Epithelial cell of alveolus of lung (primary cell): ENCODE measurements around the gene STRADA. TPM values are rescaled to one million over a fixed set of nuclear protein-coding genes. Genes with fewer than 3 reads are reported as not detected.

ENCODE experiments used
- total RNA-seq: library from RNA; depleted of rRNA; stranded (reverse); fragments of >200 nt; gene quantifications from 2 replicates; pipeline ENCODE4 v1.2.1, GENCODE V29; 2015

The STRADA gene
- 18.2 and 28.7 TPM in 2 replicates for total RNA-seq

GRCh38 chr17:63741408-63742173 lies at the start of gene STRADA:
Gene STRADA (minus strand): TSS chr17:63741799. CDS start chr17:63728369, 13,430 bp downstream.

GRCh38 chr17:63774141-63774968 lies 32.8 kb upstream of the STRADA start, which contains the start of gene DDX42:
Gene DDX42 (plus strand): TSS chr17:63774170. CDS start chr17:63787050, 12,880 bp downstream.

GRCh38 chr17:63773272-63774140 lies 31.9 kb upstream of the STRADA start, which contains the start of gene CCDC47:
Gene CCDC47 (minus strand): TSS chr17:63773597. CDS start chr17:63766175, 7,422 bp downstream.

GRCh38 chr17:63699638-63700527 lies 41.7 kb downstream of the STRADA start, which contains the start of gene LIMD2:
Gene LIMD2 (minus strand): TSS chr17:63700125. CDS start chr17:63699298, 827 bp downstream.

Other genes with a start within 250 kb of the STRADA start
- gene KCNH6, start 218.4 kb downstream of the STRADA start, total RNA-seq = not detected in 2 replicates
- 34.0 and 48.1 TPM in 2 replicates for gene DCAF7, start 191.3 kb downstream of the STRADA start, total RNA-seq
- 18.4 and 33.9 TPM in 2 replicates for gene TACO1, start 140.9 kb downstream of the STRADA start, total RNA-seq
- gene MAP3K3, start 119.4 kb downstream of the STRADA start, total RNA-seq = 16.4 and 17.1 TPM in 2 replicates
- 39.3 and 61.0 TPM in 2 replicates for gene LIMD2, start 41.7 kb downstream of the STRADA start, total RNA-seq
- 32.7 and 46.8 TPM in 2 replicates for gene CCDC47, start 31.8 kb upstream of the STRADA start, total RNA-seq
- 29.7 and 54.5 TPM in 2 replicates for gene DDX42, start 32.4 kb upstream of the STRADA start, total RNA-seq
- 52.6 and 65.1 TPM in 2 replicates for gene PSMC5, start 85.6 kb upstream of the STRADA start, total RNA-seq
- 44.9 and 70.6 TPM in 2 replicates for gene FTSJ3, start 85.9 kb upstream of the STRADA start, total RNA-seq
- gene SMARCD2, start 100.9 kb upstream of the STRADA start, total RNA-seq = 91.0 and 180 TPM in 2 replicates
- gene CSH2, start 131.9 kb upstream of the STRADA start, total RNA-seq = not detected in 2 replicates
- not detected in 2 replicates for gene GH2, start 140.1 kb upstream of the STRADA start, total RNA-seq
- not detected in 2 replicates for gene CSH1, start 154.8 kb upstream of the STRADA start, total RNA-seq
- not detected in 2 replicates for gene CSHL1, start 169.5 kb upstream of the STRADA start, total RNA-seq
- gene GH1, start 177.0 kb upstream of the STRADA start, total RNA-seq = not detected in 2 replicates
- gene CD79B, start 190.5 kb upstream of the STRADA start, total RNA-seq = not detected in 2 replicates
- gene SCN4A, start 231.1 kb upstream of the STRADA start, total RNA-seq = 0.08 TPM in 1 of 2 replicates, not detected in the other